Measurements from ENCODE around the gene DCAF8L2.

The DCAF8L2 gene

DNA sequence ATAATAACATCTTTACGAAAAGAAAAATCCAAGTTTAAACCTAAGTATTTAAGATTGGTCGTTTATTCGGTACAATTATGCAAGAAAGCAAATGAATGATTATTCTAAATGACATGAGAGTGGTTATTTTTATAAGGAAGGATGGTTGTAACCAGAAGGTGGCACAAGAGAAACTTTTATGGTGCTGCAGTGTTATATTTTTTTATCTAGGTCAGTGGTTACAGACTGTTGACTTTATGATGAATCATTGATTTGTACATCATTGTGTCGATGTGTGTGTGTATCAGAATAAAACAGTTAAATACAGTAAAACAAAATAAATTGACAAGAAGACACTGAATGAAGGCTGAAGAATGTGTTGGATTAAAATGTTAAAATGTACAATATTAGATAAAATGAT lies 9.8 kb downstream of the DCAF8L2 start:
- Histone ChIP-seq H3K27ac (ENCODE audit: low read depth, low read length) (no peak overlapping the region), H3K4me1 (ENCODE audit: insufficient read depth, low read length) (no peaks in the 10 kb centered on the region), H3K9me3 (ENCODE audit: low read length) (no peaks in the 10 kb centered on the region), H3K27me3 (ENCODE audit: control insufficient read depth in 1 of 2, insufficient read depth in 2 of 2, low read length in 2 of 2) (no peaks in the 10 kb centered on the region), H3K9ac (ENCODE audit: low read length) (no peak overlapping the region), H3K4me3 (ENCODE audit: low read depth in 1 of 2, low read length in 2 of 2) (no peak overlapping the region), H3K36me3 (ENCODE audit: insufficient read depth, low read length) (no peaks in the 10 kb centered on the region)

DNA sequence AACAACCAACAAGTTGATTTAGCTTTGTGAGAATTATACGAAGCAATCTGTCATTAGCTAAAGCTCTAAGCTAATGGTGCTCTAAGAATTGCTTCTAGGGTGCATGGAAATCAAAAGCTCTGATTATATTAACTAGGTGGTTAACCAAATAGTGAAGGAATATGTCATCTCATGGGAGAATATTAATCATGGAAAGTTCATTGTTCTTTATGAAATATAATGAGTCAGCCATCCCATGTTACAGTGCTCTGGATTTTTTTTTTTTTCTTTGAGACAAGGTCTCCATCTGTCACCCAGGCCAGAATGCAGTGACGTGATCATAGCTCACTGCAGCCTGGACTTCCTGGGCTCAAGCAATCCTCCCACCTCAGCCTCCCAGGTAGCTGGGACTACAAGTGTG lies 10.5 kb downstream of the DCAF8L2 start:
- H3K27me3 ChIP-seq (ENCODE audit: control insufficient read depth in 1 of 2, insufficient read depth in 2 of 2, low read length in 2 of 2), result no peaks in the 10 kb centered on the region
- no peaks in the 10 kb centered on the region for H3K4me1 ChIP-seq (ENCODE audit: insufficient read depth, low read length)
- no peak overlapping the region for H3K9ac ChIP-seq (ENCODE audit: low read length)
- H3K27ac ChIP-seq (ENCODE audit: low read depth, low read length), result no peak overlapping the region
- no peak overlapping the region for H3K4me3 ChIP-seq (ENCODE audit: low read depth in 1 of 2, low read length in 2 of 2)
- H3K9me3 ChIP-seq (ENCODE audit: low read length), result no peaks in the 10 kb centered on the region
- H3K36me3 ChIP-seq (ENCODE audit: insufficient read depth, low read length), result no peaks in the 10 kb centered on the region

DNA sequence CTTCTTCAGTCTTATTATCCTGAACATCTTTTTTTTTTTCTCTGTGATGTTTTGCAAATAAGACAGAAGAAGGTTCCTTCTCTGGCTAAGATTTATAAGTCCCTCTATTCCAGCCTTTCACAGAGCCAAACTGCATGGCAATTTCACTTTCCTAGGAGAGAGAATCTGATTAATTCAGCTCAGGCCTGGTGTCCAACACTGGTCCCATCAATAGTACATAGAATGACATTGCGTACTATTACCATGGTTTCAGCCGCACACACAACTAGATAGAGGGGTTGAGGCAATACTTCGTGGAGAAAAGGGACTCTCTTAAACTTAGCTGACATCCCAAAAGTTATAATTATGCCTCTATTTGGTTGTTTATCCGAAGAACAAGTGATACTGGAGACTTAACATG lies 18.5 kb downstream of the DCAF8L2 start:
- Histone ChIP-seq H3K4me1 (ENCODE audit: insufficient read depth, low read length) (no peaks in the 10 kb centered on the region), H3K36me3 (ENCODE audit: insufficient read depth, low read length) (no peaks in the 10 kb centered on the region), H3K4me3 (ENCODE audit: low read depth in 1 of 2, low read length in 2 of 2) (no peak overlapping the region), H3K27ac (ENCODE audit: low read depth, low read length) (no peak overlapping the region), H3K27me3 (ENCODE audit: control insufficient read depth in 1 of 2, insufficient read depth in 2 of 2, low read length in 2 of 2) (no peaks in the 10 kb centered on the region), H3K9me3 (ENCODE audit: low read length) (no peaks in the 10 kb centered on the region), H3K9ac (ENCODE audit: low read length) (no peak overlapping the region)

GRCh38 chrX:27619459-27619858 lies 29.3 kb downstream of the DCAF8L2 start:
- H3K36me3 ChIP-seq (ENCODE audit: insufficient read depth, low read length), result no peaks in the 10 kb centered on the region
- H3K27me3 ChIP-seq (ENCODE audit: control insufficient read depth in 1 of 2, insufficient read depth in 2 of 2, low read length in 2 of 2), result no peaks in the 10 kb centered on the region
- no peak overlapping the region for H3K27ac ChIP-seq (ENCODE audit: low read depth, low read length)
- no peak overlapping the region for H3K9ac ChIP-seq (ENCODE audit: low read length)
- H3K9me3 ChIP-seq (ENCODE audit: low read length), result no peaks in the 10 kb centered on the region
- no peak overlapping the region for H3K4me3 ChIP-seq (ENCODE audit: low read depth in 1 of 2, low read length in 2 of 2)
- H3K4me1 ChIP-seq (ENCODE audit: insufficient read depth, low read length), result no peaks in the 10 kb centered on the region

DNA sequence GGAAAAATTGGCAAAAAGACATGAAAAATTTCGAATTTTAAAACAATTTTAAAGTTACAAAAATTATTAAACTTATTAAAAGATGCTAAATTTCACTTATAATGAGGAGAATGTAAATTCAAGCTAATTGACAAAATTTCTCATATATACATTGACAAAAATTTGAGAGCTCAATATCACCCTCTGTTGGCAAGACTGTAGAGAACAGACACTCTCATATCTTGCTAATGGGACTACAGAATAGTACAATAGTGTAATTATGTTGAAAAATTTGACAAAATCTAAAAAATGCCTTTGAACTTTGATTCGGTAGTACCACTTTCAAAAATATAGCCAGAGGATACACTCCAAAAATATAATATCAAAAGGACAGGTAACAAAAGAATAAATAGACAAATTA lies 29.8 kb downstream of the DCAF8L2 start:
- Histone ChIP-seq H3K27ac (ENCODE audit: low read depth, low read length) (no peak overlapping the region), H3K9me3 (ENCODE audit: low read length) (no peaks in the 10 kb centered on the region), H3K36me3 (ENCODE audit: insufficient read depth, low read length) (no peaks in the 10 kb centered on the region)

GRCh38 chrX:27622883-27623282 lies 32.7 kb downstream of the DCAF8L2 start:
- Histone ChIP-seq H3K4me3 (ENCODE audit: low read depth in 1 of 2, low read length in 2 of 2) (no peak overlapping the region), H3K9me3 (ENCODE audit: low read length) (no peaks in the 10 kb centered on the region), H3K27me3 (ENCODE audit: control insufficient read depth in 1 of 2, insufficient read depth in 2 of 2, low read length in 2 of 2) (no peaks in the 10 kb centered on the region), H3K27ac (ENCODE audit: low read depth, low read length) (no peak overlapping the region), H3K4me1 (ENCODE audit: insufficient read depth, low read length) (no peaks in the 10 kb centered on the region), H3K9ac (ENCODE audit: low read length) (no peak overlapping the region), H3K36me3 (ENCODE audit: insufficient read depth, low read length) (no peaks in the 10 kb centered on the region)

More for the DNA sequence above, 29.8 kb downstream of the DCAF8L2 start:
- no peak overlapping the region for H3K4me3 ChIP-seq (ENCODE audit: low read depth in 1 of 2, low read length in 2 of 2)
- H3K4me1 ChIP-seq (ENCODE audit: insufficient read depth, low read length), result no peaks in the 10 kb centered on the region
- no peak overlapping the region for H3K9ac ChIP-seq (ENCODE audit: low read length)
- no peaks in the 10 kb centered on the region for H3K27me3 ChIP-seq (ENCODE audit: control insufficient read depth in 1 of 2, insufficient read depth in 2 of 2, low read length in 2 of 2)

DNA sequence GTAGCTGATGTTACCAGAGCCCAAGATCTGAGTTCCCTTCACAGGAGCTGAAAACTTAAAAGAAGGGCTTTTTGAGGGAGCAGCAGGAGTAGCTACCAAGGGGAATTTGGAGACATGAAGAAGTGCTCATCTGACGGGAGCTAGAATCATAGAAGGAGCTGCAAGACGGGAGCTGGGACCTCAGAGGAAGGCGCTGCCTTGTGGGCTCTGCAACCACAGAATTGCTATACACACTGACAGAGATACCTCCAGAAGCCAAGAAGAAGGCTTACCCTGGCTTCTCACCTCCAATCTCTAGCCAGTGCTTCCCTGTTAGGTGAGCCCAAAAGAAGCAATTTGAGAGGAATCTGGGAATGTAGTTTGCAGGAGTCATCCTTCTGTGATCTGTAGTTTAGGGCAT lies 35.9 kb downstream of the DCAF8L2 start:
- no peaks in the 10 kb centered on the region for H3K27me3 ChIP-seq (ENCODE audit: control insufficient read depth in 1 of 2, insufficient read depth in 2 of 2, low read length in 2 of 2)
- no peaks in the 10 kb centered on the region for H3K9me3 ChIP-seq (ENCODE audit: low read length)
- no peak overlapping the region for H3K4me3 ChIP-seq (ENCODE audit: low read depth in 1 of 2, low read length in 2 of 2)

GRCh38 chrX:27633328-27633727 lies 43.2 kb downstream of the DCAF8L2 start:
- Histone ChIP-seq H3K27ac (ENCODE audit: low read depth, low read length) (no peak overlapping the region), H3K36me3 (ENCODE audit: insufficient read depth, low read length) (no peaks in the 10 kb centered on the region), H3K9ac (ENCODE audit: low read length) (no peak overlapping the region), H3K4me1 (ENCODE audit: insufficient read depth, low read length) (no peaks in the 10 kb centered on the region), H3K27me3 (ENCODE audit: control insufficient read depth in 1 of 2, insufficient read depth in 2 of 2, low read length in 2 of 2) (no peaks in the 10 kb centered on the region), H3K9me3 (ENCODE audit: low read length) (no peaks in the 10 kb centered on the region), H3K4me3 (ENCODE audit: low read depth in 1 of 2, low read length in 2 of 2) (no peak overlapping the region)

More for the DNA sequence above, 35.9 kb downstream of the DCAF8L2 start:
- H3K27ac ChIP-seq (ENCODE audit: low read depth, low read length), result no peak overlapping the region
- no peaks in the 10 kb centered on the region for H3K36me3 ChIP-seq (ENCODE audit: insufficient read depth, low read length)
- no peaks in the 10 kb centered on the region for H3K4me1 ChIP-seq (ENCODE audit: insufficient read depth, low read length)
- no peak overlapping the region for H3K9ac ChIP-seq (ENCODE audit: low read length)

GRCh38 chrX:27656581-27656980 lies 66.4 kb downstream of the DCAF8L2 start:
- Histone ChIP-seq H3K36me3 (ENCODE audit: insufficient read depth, low read length) (no peaks in the 10 kb centered on the region), H3K27ac (ENCODE audit: low read depth, low read length) (no peak overlapping the region), H3K9me3 (ENCODE audit: low read length) (no peaks in the 10 kb centered on the region), H3K4me1 (ENCODE audit: insufficient read depth, low read length) (no peaks in the 10 kb centered on the region), H3K9ac (ENCODE audit: low read length) (no peak overlapping the region), H3K27me3 (ENCODE audit: control insufficient read depth in 1 of 2, insufficient read depth in 2 of 2, low read length in 2 of 2) (no peaks in the 10 kb centered on the region), H3K4me3 (ENCODE audit: low read depth in 1 of 2, low read length in 2 of 2) (no peak overlapping the region)

GRCh38 chrX:27660878-27661277 lies 70.7 kb downstream of the DCAF8L2 start:
- H3K4me3 ChIP-seq (ENCODE audit: low read depth in 1 of 2, low read length in 2 of 2), result no peak overlapping the region
- no peaks in the 10 kb centered on the region for H3K4me1 ChIP-seq (ENCODE audit: insufficient read depth, low read length)
- no peak overlapping the region for H3K27ac ChIP-seq (ENCODE audit: low read depth, low read length)
- no peaks in the 10 kb centered on the region for H3K36me3 ChIP-seq (ENCODE audit: insufficient read depth, low read length)
- no peaks in the 10 kb centered on the region for H3K27me3 ChIP-seq (ENCODE audit: control insufficient read depth in 1 of 2, insufficient read depth in 2 of 2, low read length in 2 of 2)
- H3K9ac ChIP-seq (ENCODE audit: low read length), result no peak overlapping the region
- H3K9me3 ChIP-seq (ENCODE audit: low read length), result no peaks in the 10 kb centered on the region

DNA sequence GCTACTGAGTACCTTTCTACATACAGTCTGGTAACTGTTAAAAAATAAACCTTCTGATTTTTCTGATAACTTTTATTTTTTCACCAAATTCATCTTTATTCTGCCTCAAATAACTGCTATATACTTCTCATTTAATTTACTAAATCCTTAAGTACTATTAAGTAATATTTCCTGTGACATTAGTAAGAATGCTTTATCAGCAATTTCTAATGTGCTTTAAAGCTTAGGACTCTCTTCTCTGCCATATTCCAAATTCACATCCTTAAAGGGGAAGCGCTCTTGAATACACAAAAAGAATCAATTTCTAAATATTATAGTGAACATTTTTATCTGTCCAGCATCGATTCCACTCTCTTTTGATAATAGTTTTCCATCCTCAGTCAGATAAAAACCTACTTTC lies 81.1 kb downstream of the DCAF8L2 start:
- Histone ChIP-seq H3K36me3 (ENCODE audit: insufficient read depth, low read length) (no peaks in the 10 kb centered on the region), H3K27ac (ENCODE audit: low read depth, low read length) (no peak overlapping the region), H3K4me1 (ENCODE audit: insufficient read depth, low read length) (no peaks in the 10 kb centered on the region), H3K27me3 (ENCODE audit: control insufficient read depth in 1 of 2, insufficient read depth in 2 of 2, low read length in 2 of 2) (no peaks in the 10 kb centered on the region), H3K9ac (ENCODE audit: low read length) (no peak overlapping the region), H3K4me3 (ENCODE audit: low read depth in 1 of 2, low read length in 2 of 2) (no peak overlapping the region), H3K9me3 (ENCODE audit: low read length) (no peaks in the 10 kb centered on the region)

DNA sequence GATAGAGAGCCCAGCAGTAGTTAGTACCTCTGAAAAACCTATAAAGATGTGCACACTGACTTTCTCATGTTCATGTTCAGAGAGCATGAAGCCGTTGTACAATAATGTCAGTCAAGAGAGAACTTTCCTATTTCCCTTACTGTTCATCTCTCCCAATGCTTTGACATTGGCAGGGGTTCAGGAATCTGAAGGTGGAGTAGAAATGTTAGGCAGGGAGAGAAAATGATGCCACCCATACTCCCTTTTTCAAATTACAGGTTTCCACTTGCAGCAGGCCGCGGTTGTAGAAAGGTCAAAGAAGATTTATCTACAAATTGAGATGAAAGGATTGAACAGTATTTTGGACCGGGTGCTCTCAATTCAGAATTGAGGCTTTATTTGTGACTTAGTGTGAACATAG lies 84.3 kb downstream of the DCAF8L2 start:
- Histone ChIP-seq H3K9ac (ENCODE audit: low read length) (no peak overlapping the region), H3K27ac (ENCODE audit: low read depth, low read length) (no peak overlapping the region), H3K9me3 (ENCODE audit: low read length) (no peaks in the 10 kb centered on the region), H3K4me3 (ENCODE audit: low read depth in 1 of 2, low read length in 2 of 2) (no peak overlapping the region), H3K4me1 (ENCODE audit: insufficient read depth, low read length) (no peaks in the 10 kb centered on the region), H3K36me3 (ENCODE audit: insufficient read depth, low read length) (no peaks in the 10 kb centered on the region), H3K27me3 (ENCODE audit: control insufficient read depth in 1 of 2, insufficient read depth in 2 of 2, low read length in 2 of 2) (no peaks in the 10 kb centered on the region)
